Lung (tissue), 12 donors: ENCODE data around the gene AFDN. TPM values are rescaled to one million over a fixed set of nuclear protein-coding genes. Genes with fewer than 3 reads are reported as not detected.

Experiments used
- ATAC-seq: fragments of 200-7000 bp; cut with Tn5 transposase; one replicate; pipeline ENCODE4 v1.9.1; 2020; ENCODE audit warnings: moderate number of reproducible peaks; ENCODE audit not compliant: insufficient read depth, low FRiP score
- DNase-seq, 3 donors: peaks; one replicate each; pipeline ENCODE4 v3.0.0-alpha.2; 2013 to 2017
- H3K27ac ChIP-seq, 2 donors: one replicate each; pipeline ENCODE4 v1.5.1; 2013; ENCODE audit warnings: mild to moderate bottlenecking in 2 of 2, moderate library complexity in 2 of 2, control low read depth in 1 of 2, inconsistent platforms in 1 of 2, low read depth in 1 of 2, low read length in 1 of 2
- H3K27me3 ChIP-seq, 3 donors: one replicate each; pipeline ENCODE4 v1.5.1; 2013; ENCODE audit warnings: low read length in 2 of 3; ENCODE audit not compliant: control insufficient read depth in 3 of 3, insufficient read depth in 3 of 3
- H3K36me3 ChIP-seq, 4 donors: one replicate each; pipeline ENCODE4 v1.5.1; 2013; ENCODE audit warnings: low read length in 4 of 4, mild to moderate bottlenecking in 1 of 4, moderate library complexity in 1 of 4; ENCODE audit not compliant: control insufficient read depth in 4 of 4, insufficient read depth in 4 of 4
- H3K4me1 ChIP-seq, 5 donors: one replicate each; pipeline ENCODE4 v1.5.1; 2013; ENCODE audit warnings: low read length in 5 of 5, mild to moderate bottlenecking in 2 of 5, moderate library complexity in 1 of 5; ENCODE audit not compliant: control insufficient read depth in 5 of 5, insufficient read depth in 5 of 5
- H3K4me3 ChIP-seq: one replicate; pipeline ENCODE4 v1.5.1; 2013; ENCODE audit warnings: mild to moderate bottlenecking, control low read depth, moderate library complexity
- H3K9ac ChIP-seq, 2 donors: one replicate each; pipeline ENCODE4 v1.5.1; 2013; ENCODE audit warnings: low read length in 2 of 2, control low read depth in 1 of 2; ENCODE audit not compliant: insufficient read depth in 1 of 2
- H3K9me3 ChIP-seq, 4 donors: one replicate each; pipeline ENCODE4 v1.5.1; 2013; ENCODE audit warnings: low read length in 3 of 4, mild to moderate bottlenecking in 1 of 4, moderate library complexity in 1 of 4; ENCODE audit not compliant: control insufficient read depth in 4 of 4, insufficient read depth in 3 of 4
- CTCF ChIP-seq: IDR thresholded peaks from 2 replicates; pipeline ENCODE4 v1.5.1; 2012; ENCODE audit warnings: mild to moderate bottlenecking; ENCODE audit errors: control extremely low read depth, extremely low read depth
- WGBS, 2 donors: extraction: QIAGEN DNeasy Blood & Tissue Kit; methylation state at CpG; one replicate each; pipeline ENCODE4 v1.1.7; 2013; 5-methylcytosine and 5-hydroxymethylcytosine counted together
- polyA plus RNA-seq, 2 donors: library from polyadenylated mRNA; stranded (reverse); fragments of 200-250 nt; gene quantifications; one replicate each; pipeline ENCODE4 v1.2.1, GENCODE V29; 2013
- total RNA-seq, 2 donors: library from RNA; depleted of rRNA in 1 of 2; stranded (reverse); fragments of >200 nt in 1 of 2; gene quantifications; one replicate each; pipeline ENCODE4 v1.2.1, GENCODE V29; 2014 to 2021
- donor health status: control.
- donor health status: control.
- donor health status: Bipolar disorder and iron deficiency.
- donor health status: healthy.
- donor health status: DM: yes; HTN: yes; CAD: no.

Gene AFDN
- total and polyA plus RNA-seq, 4 donors: 47.6 to 407 (median 117) TPM

- Histone ChIP-seq H3K4me1 (peaks cover 0 to 56% (median 4%) of the 10 kb centered on the region in 5 donors), H3K27me3 (no peaks in the 10 kb centered on the region), H3K27ac (no peak overlapping the region), H3K9ac (peak overlapping the region in 1 of 2 donors; percentile 8), H3K4me3 (no peak overlapping the region), H3K9me3 (peaks cover 0 to 13% (median 7%) of the 10 kb centered on the region in 4 donors), H3K36me3 (no peaks in the 10 kb centered on the region)
- TF ChIP-seq CTCF: no peak
- DNase-seq (no peak), ATAC-seq (no peak)
- 81 to 89% methylated on average over 7 of the region's 7 CpGs for WGBS, 2 donors
Observed at GRCh38 chr6:168013250-168013915, 186.7 kb downstream of the AFDN start.

- H3K4me3 ChIP-seq: no peak overlapping the region
- ATAC-seq (no peak), DNase-seq (peak in 2 of 3 donors; percentile 94 to 97)
- no peak overlapping the region for H3K27ac ChIP-seq
- H3K9ac ChIP-seq: no peak overlapping the region
- H3K4me1 ChIP-seq: peaks cover 0 to 63% (median 4%) of the 10 kb centered on the region in 5 donors
- peaks cover 0 to 13% (median 7%) of the 10 kb centered on the region in 4 donors for H3K9me3 ChIP-seq
- WGBS, 2 donors: 60 to 70% methylated on average over 6 of the region's 6 CpGs
- no peak for TF ChIP-seq CTCF
- H3K36me3 ChIP-seq: no peaks in the 10 kb centered on the region
- H3K27me3 ChIP-seq: no peaks in the 10 kb centered on the region
Observed at GRCh38 chr6:168014428-168014827, 187.7 kb downstream of the AFDN start.

- no peak overlapping the region for H3K4me3 ChIP-seq
- no peak overlapping the region for H3K27ac ChIP-seq
- peak overlapping the region in 1 of 2 donors; percentile 19 for H3K9ac ChIP-seq
- ATAC-seq (no peak), DNase-seq (peak in 1 of 3 donors; percentile 74)
- no peaks in the 10 kb centered on the region for H3K27me3 ChIP-seq
- no peaks in the 10 kb centered on the region for H3K36me3 ChIP-seq
- peaks cover 0 to 63% (median 4%) of the 10 kb centered on the region in 5 donors for H3K4me1 ChIP-seq
- no peak for TF ChIP-seq CTCF
- peaks cover 0 to 13% (median 7%) of the 10 kb centered on the region in 4 donors for H3K9me3 ChIP-seq
- whole genome bisulfite sequencing, 2 donors: 86 to 88% methylated on average over 4 of the region's 4 CpGs
Observed at GRCh38 chr6:168015009-168015408, 188.3 kb downstream of the AFDN start.
